ENCODE results near the gene MYBPH.

Gene MYBPH

DNA sequence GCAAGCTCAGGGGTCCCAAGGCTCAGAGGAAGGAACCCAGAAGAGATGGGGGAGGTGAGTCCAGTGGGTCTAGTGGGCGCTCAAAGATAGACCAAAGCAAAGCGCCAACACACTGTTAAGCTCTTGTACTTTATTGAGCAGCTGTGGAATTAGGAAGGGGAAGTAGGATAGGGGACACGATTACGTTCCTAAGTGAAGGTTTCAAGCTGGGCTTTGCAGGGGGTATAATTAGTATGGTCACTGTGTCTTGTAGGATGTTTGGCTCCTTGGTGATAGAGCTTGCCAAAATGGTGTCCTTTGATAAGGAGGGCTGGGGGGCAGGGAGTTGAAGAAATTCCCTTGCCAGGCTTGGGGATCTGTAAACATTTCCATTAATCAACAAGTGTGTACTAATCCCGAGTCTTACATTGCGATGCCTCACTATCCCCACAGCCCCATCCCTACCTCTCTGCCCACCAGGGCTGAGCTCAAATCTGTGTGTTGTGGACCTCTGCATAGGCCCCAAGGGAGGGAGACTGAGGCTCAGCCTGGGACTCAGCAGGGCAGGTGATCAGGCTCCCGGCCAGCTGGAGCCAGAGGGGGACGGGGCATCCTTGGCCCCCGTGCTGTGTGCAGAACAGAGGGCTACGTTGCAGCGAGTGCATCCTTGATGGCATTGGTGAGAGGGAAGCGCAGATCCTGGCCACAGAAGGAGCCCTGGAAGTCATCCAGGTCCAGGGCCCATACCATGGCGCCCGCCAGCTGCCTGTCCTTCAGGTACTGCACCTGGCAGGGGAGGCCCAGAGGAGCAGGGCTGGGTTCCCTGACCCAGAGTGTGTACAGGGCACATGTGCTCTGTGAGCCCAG is 3.4 kb upstream of the MYBPH start:
- H3K4me3 ChIP-seq (ENCODE audit: low read depth, low read length), result no peak overlapping the region
- TF ChIP-seq, protein P1, sequence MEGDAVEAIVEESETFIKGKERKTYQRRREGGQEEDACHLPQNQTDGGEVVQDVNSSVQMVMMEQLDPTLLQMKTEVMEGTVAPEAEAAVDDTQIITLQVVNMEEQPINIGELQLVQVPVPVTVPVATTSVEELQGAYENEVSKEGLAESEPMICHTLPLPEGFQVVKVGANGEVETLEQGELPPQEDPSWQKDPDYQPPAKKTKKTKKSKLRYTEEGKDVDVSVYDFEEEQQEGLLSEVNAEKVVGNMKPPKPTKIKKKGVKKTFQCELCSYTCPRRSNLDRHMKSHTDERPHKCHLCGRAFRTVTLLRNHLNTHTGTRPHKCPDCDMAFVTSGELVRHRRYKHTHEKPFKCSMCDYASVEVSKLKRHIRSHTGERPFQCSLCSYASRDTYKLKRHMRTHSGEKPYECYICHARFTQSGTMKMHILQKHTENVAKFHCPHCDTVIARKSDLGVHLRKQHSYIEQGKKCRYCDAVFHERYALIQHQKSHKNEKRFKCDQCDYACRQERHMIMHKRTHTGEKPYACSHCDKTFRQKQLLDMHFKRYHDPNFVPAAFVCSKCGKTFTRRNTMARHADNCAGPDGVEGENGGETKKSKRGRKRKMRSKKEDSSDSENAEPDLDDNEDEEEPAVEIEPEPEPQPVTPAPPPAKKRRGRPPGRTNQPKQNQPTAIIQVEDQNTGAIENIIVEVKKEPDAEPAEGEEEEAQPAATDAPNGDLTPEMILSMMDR (IDR thresholded peaks at IDR 0.05; ENCODE audit: low read depth, low read length), result no peak
- TF ChIP-seq MYC (IDR thresholded peaks at IDR 0.05; ENCODE audit: low read depth, low read length) (no peak), POLR2A (IDR thresholded peaks at IDR 0.05; ENCODE audit: extremely low read depth, insufficient read length) (no peak)
- TF ChIP-seq, protein P2, sequence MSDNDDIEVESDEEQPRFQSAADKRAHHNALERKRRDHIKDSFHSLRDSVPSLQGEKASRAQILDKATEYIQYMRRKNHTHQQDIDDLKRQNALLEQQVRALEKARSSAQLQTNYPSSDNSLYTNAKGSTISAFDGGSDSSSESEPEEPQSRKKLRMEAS (IDR thresholded peaks at IDR 0.05; ENCODE audit: low read depth, low read length), result no peak
- peak; percentile 65 for DNase-seq (ENCODE audit: low read depth)

DNA sequence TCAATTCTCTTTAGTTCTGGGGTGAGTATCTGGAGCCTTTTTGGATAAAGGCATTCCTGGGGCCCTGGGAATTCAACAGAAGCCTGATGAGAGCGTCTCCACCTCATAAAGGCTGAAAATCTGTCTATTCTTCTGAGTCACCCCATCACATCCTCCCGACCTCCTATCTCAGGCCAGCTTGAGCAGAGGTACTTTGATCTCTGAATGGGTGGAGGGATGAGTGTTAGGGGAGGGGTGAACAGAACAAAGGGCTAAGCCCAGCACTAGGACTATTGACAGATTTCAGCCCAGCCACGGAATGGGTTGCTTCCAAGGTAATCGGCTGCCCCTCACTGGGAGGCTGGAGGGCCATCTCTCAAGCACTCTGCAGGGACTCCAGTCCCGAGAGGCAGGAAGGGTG is 2.5 kb upstream of the MYBPH start:
- DNase-seq (ENCODE audit: low read depth), result peak; percentile 47
- H3K4me3 ChIP-seq (ENCODE audit: low read depth, low read length), result no peak overlapping the region
- TF ChIP-seq, protein P1 (IDR thresholded peaks at IDR 0.05; ENCODE audit: low read depth, low read length), result no peak
- no peak for TF ChIP-seq MYC (IDR thresholded peaks at IDR 0.05; ENCODE audit: low read depth, low read length)
- TF ChIP-seq POLR2A (IDR thresholded peaks at IDR 0.05; ENCODE audit: extremely low read depth, insufficient read length), result no peak
- TF ChIP-seq, protein P2 (IDR thresholded peaks at IDR 0.05; ENCODE audit: low read depth, low read length), result no peak

DNA sequence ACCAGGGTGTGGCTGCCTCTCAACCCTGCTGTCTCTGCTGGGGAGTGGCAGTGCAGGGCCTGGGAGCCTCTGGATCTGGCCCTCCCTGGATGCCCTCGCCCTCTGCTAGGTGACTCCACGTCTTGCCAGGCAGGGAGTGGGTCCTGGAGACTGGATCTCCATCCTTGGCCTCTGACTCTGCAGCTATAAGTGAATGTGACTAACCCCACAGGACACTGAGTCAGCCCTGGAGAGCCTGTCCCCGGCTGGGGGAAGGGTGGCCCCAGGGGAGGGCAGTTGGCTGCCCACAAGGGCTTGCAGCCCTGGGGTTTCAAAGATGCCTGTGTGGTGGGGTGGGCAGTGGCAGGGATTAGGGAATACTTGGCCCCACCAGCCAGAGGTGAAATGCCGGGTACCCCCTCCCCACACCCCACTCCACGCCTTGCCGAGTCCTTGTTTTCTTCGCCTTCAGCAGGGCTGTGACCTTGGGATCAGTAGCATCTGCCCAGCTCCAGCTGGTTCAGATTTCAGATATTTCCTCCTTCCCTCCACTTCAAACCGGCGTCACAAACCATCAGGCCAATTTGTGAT is 1.9 kb upstream of the MYBPH start:
- no peak overlapping the region for H3K4me3 ChIP-seq (ENCODE audit: low read depth, low read length)
- DNase-seq (ENCODE audit: low read depth), result peak; percentile 83
- TF ChIP-seq, protein P2 (IDR thresholded peaks at IDR 0.05; ENCODE audit: low read depth, low read length), result 0 out of 2 replicates have a peak, but pooled peaks have one; percentile 3
- TF ChIP-seq, protein P1 (IDR thresholded peaks at IDR 0.05; ENCODE audit: low read depth, low read length), result no peak
- TF ChIP-seq MYC (IDR thresholded peaks at IDR 0.05; ENCODE audit: low read depth, low read length), result no peak

DNA sequence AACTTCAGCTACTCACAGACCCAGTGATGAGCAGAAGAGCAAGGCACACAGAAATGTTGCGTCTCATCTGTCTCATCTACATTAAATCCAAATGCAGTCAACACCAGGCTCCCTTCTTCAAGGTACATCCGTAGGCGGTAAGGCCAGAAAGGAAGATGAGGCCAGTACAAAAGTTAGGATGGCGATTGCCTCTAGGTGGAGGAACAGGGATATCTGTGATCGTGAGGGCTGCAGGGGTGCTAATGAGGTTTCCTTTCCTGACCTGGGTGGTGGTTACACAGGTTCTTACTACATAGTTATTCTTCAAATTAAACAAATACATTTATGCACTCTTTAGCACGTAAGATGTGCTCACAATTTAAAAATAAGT is 1.4 kb upstream of the MYBPH start:
- TF ChIP-seq, protein P2 (IDR thresholded peaks at IDR 0.05; ENCODE audit: low read depth, low read length), result no peak
- TF ChIP-seq, protein P1 (IDR thresholded peaks at IDR 0.05; ENCODE audit: low read depth, low read length), result no peak
- TF ChIP-seq MYC (IDR thresholded peaks at IDR 0.05; ENCODE audit: low read depth, low read length) (no peak), POLR2A (IDR thresholded peaks at IDR 0.05; ENCODE audit: extremely low read depth, insufficient read length) (no peak)
- H3K4me3 ChIP-seq (ENCODE audit: low read depth, low read length), result no peak overlapping the region
- DNase-seq (ENCODE audit: low read depth), result no peak

DNA sequence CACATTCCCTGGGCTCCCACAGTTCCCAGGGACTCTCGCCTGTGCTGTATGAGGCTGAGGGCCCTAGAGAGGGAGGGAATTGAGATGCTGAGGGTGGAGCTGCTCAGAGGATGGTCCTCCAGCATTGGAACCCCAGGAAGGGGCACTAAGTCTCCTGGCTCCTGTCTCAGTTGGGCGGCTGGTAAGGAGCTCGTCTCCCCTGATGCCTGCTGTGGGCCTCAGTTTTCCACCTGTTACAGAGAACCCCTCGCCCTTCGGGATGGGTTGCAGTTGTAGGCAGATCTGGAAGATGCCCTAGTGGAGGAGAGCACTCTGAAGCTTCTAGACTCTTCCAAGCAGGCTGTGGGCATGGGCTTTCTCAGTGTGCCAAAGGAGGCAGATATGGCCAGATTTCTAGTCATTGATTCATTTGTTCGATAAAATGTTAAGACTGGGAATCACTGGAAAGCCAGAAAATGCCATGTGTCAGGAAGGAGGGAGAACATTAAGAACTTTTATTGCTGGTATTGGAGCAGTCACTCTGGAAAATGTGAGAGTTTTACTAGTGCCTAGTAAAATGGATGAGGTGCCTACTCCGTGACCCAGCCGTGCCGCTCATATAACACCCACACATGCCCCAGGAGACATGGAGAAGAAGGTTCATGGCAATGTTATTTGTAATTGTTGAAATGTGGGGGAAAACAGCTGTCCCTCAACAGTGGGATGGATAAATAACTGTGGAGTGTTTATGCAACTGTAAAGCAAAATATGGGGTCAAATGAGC is 828 bp upstream of the MYBPH start:
- DNase-seq (ENCODE audit: low read depth), result peak; percentile 1
- no peak overlapping the region for H3K4me3 ChIP-seq (ENCODE audit: low read depth, low read length)
- TF ChIP-seq, protein P2 (IDR thresholded peaks at IDR 0.05; ENCODE audit: low read depth, low read length), result no peak
- no peak for TF ChIP-seq POLR2A (IDR thresholded peaks at IDR 0.05; ENCODE audit: extremely low read depth, insufficient read length)
- TF ChIP-seq MYC (IDR thresholded peaks at IDR 0.05; ENCODE audit: low read depth, low read length), result no peak
- TF ChIP-seq, protein P1 (IDR thresholded peaks at IDR 0.05; ENCODE audit: low read depth, low read length), result no peak
